Upper lobe of right lung (tissue), 1 donor: ENCODE data around the gene TNNT2. TPM values are rescaled to one million over a fixed set of nuclear protein-coding genes. Genes with fewer than 3 reads are reported as not detected.

ENCODE experiments used
- ATAC-seq: fragments of 200-7000 bp; cut with Tn5 transposase; one replicate; pipeline ENCODE4 v1.9.1; 2020; ENCODE audit warnings: mild to moderate bottlenecking, moderate library complexity
- DNase-seq: peaks from one replicate; pipeline ENCODE4 v3.0.0-alpha.2; 2020
- H3K27ac ChIP-seq: fragments of 200-600 bp; one replicate; pipeline ENCODE4 v1.8.0; 2022
- H3K27me3 ChIP-seq: fragments of 200-600 bp; one replicate; pipeline ENCODE4 v1.8.0; 2022; ENCODE audit warnings: mild to moderate bottlenecking
- H3K36me3 ChIP-seq: fragments of 200-600 bp; one replicate; pipeline ENCODE4 v1.8.0; 2022
- H3K4me1 ChIP-seq: fragments of 200-600 bp; one replicate; pipeline ENCODE4 v1.8.0; 2022
- H3K4me3 ChIP-seq: fragments of 200-600 bp; one replicate; pipeline ENCODE4 v1.8.0; 2022; ENCODE audit warnings: mild to moderate bottlenecking
- H3K9me3 ChIP-seq: fragments of 200-600 bp; one replicate; pipeline ENCODE4 v1.8.0; 2022
- CTCF ChIP-seq: fragments of 200-600 bp; IDR thresholded peaks from one replicate; pipeline ENCODE4 v1.8.0; 2022; ENCODE audit warnings: antibody characterized with exemption
- intact Hi-C: fragments of 100-400 bp; cut with DNase I; formaldehyde crosslinking; loops from one replicate; pipeline ENCODE4 v1.11.0; 2022
- total RNA-seq: library from RNA; stranded (reverse); fragmentation: NEBNext Ultra II Directional; extraction: Animal tissue kit (Norgen Biotek cat#: 25700); gene quantifications from one replicate; pipeline ENCODE4 v1.2.1, GENCODE V29; 2021
- donor health status: DM: no; HTN: yes; CAD: no; lungs with severe emphysema.

TNNT2 gene
- total RNA-seq, 1 donor from 2014 or later, result 6.4 TPM

- no peak for TF ChIP-seq CTCF
- Histone ChIP-seq H3K27ac (no peak overlapping the region), H3K9me3 (no peaks in the 10 kb centered on the region), H3K36me3 (no peaks in the 10 kb centered on the region), H3K27me3 (no peaks in the 10 kb centered on the region), H3K4me1 (no peaks in the 10 kb centered on the region), H3K4me3 (no peak overlapping the region)
- intact Hi-C loops, result no loop called here
- ATAC-seq, result no peak
- DNase-seq, result peak; percentile 21
These were observed 42.2 kb downstream of the TNNT2 start for GRCh38 chr1:201335174-201335870.

GRCh38 chr1:201334325-201335173 is 42.9 kb downstream of the TNNT2 start:
- Histone ChIP-seq H3K27ac (no peak overlapping the region), H3K4me3 (no peak overlapping the region), H3K36me3 (no peaks in the 10 kb centered on the region), H3K4me1 (peaks cover 7% of the 10 kb centered on the region), H3K27me3 (no peaks in the 10 kb centered on the region), H3K9me3 (no peaks in the 10 kb centered on the region)
- no peak for TF ChIP-seq CTCF
- intact Hi-C loops, result no loop called here
- ATAC-seq (no peak), DNase-seq (peak; percentile 26)

DNA sequence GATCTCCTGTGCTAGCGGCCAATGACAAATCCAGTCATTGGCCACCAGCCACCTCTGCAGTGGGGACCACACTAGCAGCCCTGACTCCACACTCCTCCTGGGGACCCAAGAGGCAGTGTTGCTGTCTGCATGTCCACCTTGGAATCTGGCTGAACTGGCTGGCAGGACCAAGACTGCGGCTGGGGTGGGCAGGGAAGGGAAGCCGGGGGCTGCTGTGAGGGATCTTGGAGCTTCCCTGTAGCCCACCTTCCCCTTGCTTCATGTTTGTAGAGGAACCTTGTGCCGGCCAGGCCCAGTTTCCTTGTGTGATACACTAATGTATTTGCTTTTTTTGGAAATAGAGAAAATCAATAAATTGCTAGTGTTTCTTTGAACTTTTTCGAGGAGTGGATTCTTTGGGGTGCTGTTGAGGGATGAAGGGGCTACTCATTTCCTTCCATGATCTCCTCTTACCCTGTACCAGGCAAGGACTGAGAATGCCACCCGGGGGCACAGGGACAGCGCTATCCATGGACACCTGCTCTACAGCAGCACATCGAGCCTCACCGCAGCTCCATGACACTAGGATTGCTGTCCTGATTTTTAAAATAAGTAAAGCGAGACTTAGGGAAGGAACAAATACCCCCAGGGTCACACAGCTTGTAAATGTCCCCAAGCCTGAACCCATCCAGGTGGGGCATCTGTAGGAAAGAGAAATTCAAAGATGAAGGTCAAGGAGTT is 44.7 kb downstream of the TNNT2 start:
- Histone ChIP-seq H3K27me3 (no peaks in the 10 kb centered on the region), H3K27ac (no peak overlapping the region), H3K4me1 (peaks cover 9% of the 10 kb centered on the region), H3K36me3 (no peaks in the 10 kb centered on the region), H3K4me3 (no peak overlapping the region), H3K9me3 (no peaks in the 10 kb centered on the region)
- intact Hi-C loops, result no loop called here
- no peak for ATAC-seq
- DNase-seq, result peak; percentile 43
- TF ChIP-seq CTCF, result no peak

GRCh38 chr1:201332021-201332420 is 45.5 kb downstream of the TNNT2 start:
- no peak for ATAC-seq
- intact Hi-C loops, result no loop called here
- Histone ChIP-seq H3K4me3 (no peak overlapping the region), H3K27me3 (no peaks in the 10 kb centered on the region), H3K27ac (no peak overlapping the region), H3K36me3 (no peaks in the 10 kb centered on the region), H3K4me1 (peaks cover 9% of the 10 kb centered on the region), H3K9me3 (no peaks in the 10 kb centered on the region)
- peak; percentile 30 for DNase-seq
- no peak for TF ChIP-seq CTCF

DNA sequence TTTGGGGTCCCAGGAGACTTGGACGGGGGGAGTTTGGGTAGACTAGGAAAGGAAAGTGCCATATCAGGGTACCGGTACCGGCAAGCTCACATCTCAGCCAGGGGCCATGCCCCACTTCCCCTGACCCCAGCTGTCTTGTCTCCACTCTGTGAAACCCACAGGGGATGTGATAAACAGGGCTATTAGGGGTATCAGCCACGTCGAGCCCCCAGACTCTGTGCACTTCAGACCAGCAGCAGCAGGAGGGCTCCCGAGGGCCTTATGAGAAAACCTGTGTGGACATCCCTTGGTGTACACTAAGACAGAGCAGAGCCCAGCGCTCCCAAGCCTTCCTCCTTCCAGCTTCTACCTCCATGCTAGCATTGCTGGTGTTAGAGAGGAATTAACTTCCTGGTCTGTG is 46.3 kb downstream of the TNNT2 start:
- Histone ChIP-seq H3K36me3 (no peaks in the 10 kb centered on the region), H3K4me1 (peaks cover 9% of the 10 kb centered on the region), H3K4me3 (no peak overlapping the region), H3K9me3 (no peaks in the 10 kb centered on the region), H3K27me3 (no peaks in the 10 kb centered on the region), H3K27ac (no peak overlapping the region)
- ATAC-seq (no peak), DNase-seq (peak; percentile 38)
- TF ChIP-seq CTCF, result no peak
- intact Hi-C loops, result no loop called here
